ENCODE measurements around the gene ZNF500.

ZNF500 gene

DNA sequence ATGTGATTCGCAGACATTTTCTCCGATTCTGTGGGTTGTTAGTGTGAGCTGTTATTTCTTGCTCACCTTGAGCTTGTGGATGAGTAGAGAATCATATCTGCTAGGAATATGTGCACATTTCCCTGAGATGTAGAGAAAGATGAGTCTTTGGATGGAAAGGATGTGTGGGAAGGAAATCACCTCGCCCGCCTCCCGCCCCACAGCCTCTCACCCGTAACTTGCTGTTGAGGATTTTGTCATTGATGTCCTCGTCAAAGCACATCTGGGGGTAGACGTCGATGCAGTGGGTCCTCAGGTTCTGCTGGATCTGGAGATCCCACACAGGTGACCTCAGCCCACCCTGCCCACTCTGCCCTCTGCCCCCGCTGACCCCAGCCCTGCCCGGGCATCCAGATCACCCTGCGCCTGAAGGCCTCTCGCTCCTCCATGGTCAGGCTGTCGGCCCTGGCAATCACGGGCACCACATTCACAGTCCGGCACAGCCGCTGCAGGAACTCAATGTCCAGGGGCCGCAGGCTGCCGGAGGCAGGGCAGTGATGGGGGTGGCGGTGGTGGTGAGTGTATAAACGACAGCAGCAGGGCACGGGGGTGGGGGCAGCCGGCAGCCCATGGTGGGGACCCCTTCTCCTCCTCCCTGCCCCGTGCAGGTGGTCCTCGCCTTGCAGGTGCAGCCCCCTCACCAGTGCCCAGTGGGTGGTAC lies 16.4 kb upstream of the ZNF500 start:
- Histone ChIP-seq H3K9me3 (ENCODE audit: control insufficient read depth, low read length) (no peaks in the 10 kb centered on the region), H3K23ac (ENCODE audit: low read length in 2 of 2) (no peak overlapping the region), H2AFZ (ENCODE audit: low read depth, low read length) (no peak overlapping the region), H2AK5ac (ENCODE audit: low read length, severe bottlenecking) (no peak overlapping the region), H3K18ac (ENCODE audit: low read depth in 1 of 2, low read length in 2 of 2) (no peak overlapping the region), H3K79me1 (replicated peaks; ENCODE audit: low read length, poor library complexity, severe bottlenecking) (no peaks in the 10 kb centered on the region), H2BK5ac (ENCODE audit: low read depth, low read length, poor library complexity, severe bottlenecking) (no peak overlapping the region), H3K4me1 (ENCODE audit: control insufficient read depth, insufficient read depth, low read depth, low read length) (peaks cover 3% of the 10 kb centered on the region), H2BK12ac (ENCODE audit: low read length in 2 of 2) (no peak overlapping the region), H3K36me3 (ENCODE audit: control insufficient read depth in 1 of 2, insufficient read depth in 2 of 2, low read depth in 1 of 2, low read length in 2 of 2) (no peaks in the 10 kb centered on the region), H3K27ac (ENCODE audit: low read length, poor library complexity, severe bottlenecking) (no peak overlapping the region), H4K8ac (ENCODE audit: low read length) (no peak overlapping the region), H3K9ac (ENCODE audit: low read length) (no peak overlapping the region), H2BK15ac (ENCODE audit: low read depth, poor library complexity, severe bottlenecking) (no peak overlapping the region), H4K91ac (ENCODE audit: low read length) (no peak overlapping the region), H2BK120ac (ENCODE audit: low read depth, low read length) (no peak overlapping the region), H3K14ac (ENCODE audit: low read length in 2 of 2) (no peak overlapping the region), H3K4ac (ENCODE audit: low read depth in 1 of 2, low read length in 2 of 2) (no peak overlapping the region), H3K4me3 (ENCODE audit: insufficient read depth in 1 of 2, low read depth in 1 of 2, low read length in 2 of 2) (no peak overlapping the region), H3K4me2 (ENCODE audit: low read length, poor library complexity, severe bottlenecking) (no peak overlapping the region), H3K27me3 (ENCODE audit: control insufficient read depth in 1 of 2, insufficient read depth in 1 of 2, low read length in 2 of 2) (peaks cover 0 to 12% of the 10 kb centered on the region in 2 experiments)
- WGBS = 92% methylated on average over 25 of the region's 25 CpGs
- no peak for DNase-seq

DNA sequence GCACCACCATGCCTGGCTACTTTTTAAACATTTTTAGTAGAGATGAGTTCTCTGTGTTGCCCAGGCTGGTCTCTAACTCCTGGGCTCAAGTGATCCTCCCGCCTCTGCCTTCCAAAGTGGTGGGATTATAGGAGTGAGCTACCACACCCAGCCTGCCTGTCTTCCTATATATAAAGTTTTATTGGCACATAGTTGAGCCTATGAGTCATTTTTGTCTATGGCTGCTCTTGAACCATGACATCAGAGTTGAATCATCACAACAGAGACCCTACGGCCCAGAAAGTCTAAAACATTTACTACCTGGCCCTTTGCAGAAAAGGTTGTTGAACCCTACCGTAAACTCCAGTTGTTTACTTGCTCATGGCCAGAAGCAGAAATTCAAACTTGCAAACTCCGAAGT lies 13.3 kb upstream of the ZNF500 start:
- H2BK120ac ChIP-seq (ENCODE audit: low read depth, low read length) = no peak overlapping the region
- 72% methylated on average over 4 of the region's 4 CpGs for WGBS
- H3K4ac ChIP-seq (ENCODE audit: low read depth in 1 of 2, low read length in 2 of 2) = no peak overlapping the region
- H3K14ac ChIP-seq (ENCODE audit: low read length in 2 of 2) = no peak overlapping the region
- no peak overlapping the region for H4K91ac ChIP-seq (ENCODE audit: low read length)
- H3K36me3 ChIP-seq (ENCODE audit: control insufficient read depth in 1 of 2, insufficient read depth in 2 of 2, low read depth in 1 of 2, low read length in 2 of 2) = no peaks in the 10 kb centered on the region
- H2AK5ac ChIP-seq (ENCODE audit: low read length, severe bottlenecking) = no peak overlapping the region
- no peak overlapping the region for H3K4me3 ChIP-seq (ENCODE audit: insufficient read depth in 1 of 2, low read depth in 1 of 2, low read length in 2 of 2)
- no peak overlapping the region for H3K9ac ChIP-seq (ENCODE audit: low read length)
- H3K23ac ChIP-seq (ENCODE audit: low read length in 2 of 2) = no peak overlapping the region
- no peaks in the 10 kb centered on the region for H3K4me1 ChIP-seq (ENCODE audit: control insufficient read depth, insufficient read depth, low read depth, low read length)
- no peak overlapping the region for H3K4me2 ChIP-seq (ENCODE audit: low read length, poor library complexity, severe bottlenecking)
- no peak for DNase-seq
- H2AFZ ChIP-seq (ENCODE audit: low read depth, low read length) = no peak overlapping the region
- H3K27ac ChIP-seq (ENCODE audit: low read length, poor library complexity, severe bottlenecking) = no peak overlapping the region
- peaks cover 0 to 5% of the 10 kb centered on the region in 2 experiments for H3K27me3 ChIP-seq (ENCODE audit: control insufficient read depth in 1 of 2, insufficient read depth in 1 of 2, low read length in 2 of 2)
- no peaks in the 10 kb centered on the region for H3K79me1 ChIP-seq (replicated peaks; ENCODE audit: low read length, poor library complexity, severe bottlenecking)
- H3K18ac ChIP-seq (ENCODE audit: low read depth in 1 of 2, low read length in 2 of 2) = no peak overlapping the region
- H3K9me3 ChIP-seq (ENCODE audit: control insufficient read depth, low read length) = no peaks in the 10 kb centered on the region
- H2BK15ac ChIP-seq (ENCODE audit: low read depth, poor library complexity, severe bottlenecking) = no peak overlapping the region
- H2BK12ac ChIP-seq (ENCODE audit: low read length in 2 of 2) = no peak overlapping the region
- H4K8ac ChIP-seq (ENCODE audit: low read length) = no peak overlapping the region
- no peak overlapping the region for H2BK5ac ChIP-seq (ENCODE audit: low read depth, low read length, poor library complexity, severe bottlenecking)

DNA sequence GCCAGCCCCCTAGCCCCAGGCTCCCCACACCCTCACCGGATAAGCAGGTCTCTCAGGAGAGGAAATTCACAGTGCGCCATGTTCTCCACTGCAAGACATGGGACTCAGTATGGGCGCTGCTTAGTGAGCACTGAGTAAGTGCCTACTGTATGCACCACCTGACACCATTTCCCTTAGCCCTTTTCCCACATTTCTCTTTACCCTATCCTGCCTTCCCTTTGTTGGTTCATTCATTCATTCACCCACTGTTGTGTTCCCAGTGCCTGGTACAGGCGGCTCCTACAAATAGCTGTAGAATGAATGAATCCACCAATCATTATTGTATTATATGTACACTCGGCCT lies 11.1 kb upstream of the ZNF500 start:
- H2AK5ac ChIP-seq (ENCODE audit: low read length, severe bottlenecking) = no peak overlapping the region
- H3K79me1 ChIP-seq (replicated peaks; ENCODE audit: low read length, poor library complexity, severe bottlenecking) = no peaks in the 10 kb centered on the region
- no peak overlapping the region for H4K91ac ChIP-seq (ENCODE audit: low read length)
- H2BK5ac ChIP-seq (ENCODE audit: low read depth, low read length, poor library complexity, severe bottlenecking) = no peak overlapping the region
- no peak overlapping the region for H2BK15ac ChIP-seq (ENCODE audit: low read depth, poor library complexity, severe bottlenecking)
- H3K27me3 ChIP-seq (ENCODE audit: control insufficient read depth in 1 of 2, insufficient read depth in 1 of 2, low read length in 2 of 2) = no peaks in the 10 kb centered on the region
- no peak overlapping the region for H3K14ac ChIP-seq (ENCODE audit: low read length in 2 of 2)
- no peak overlapping the region for H2AFZ ChIP-seq (ENCODE audit: low read depth, low read length)
- no peaks in the 10 kb centered on the region for H3K4me1 ChIP-seq (ENCODE audit: control insufficient read depth, insufficient read depth, low read depth, low read length)
- H3K36me3 ChIP-seq (ENCODE audit: control insufficient read depth in 1 of 2, insufficient read depth in 2 of 2, low read depth in 1 of 2, low read length in 2 of 2) = no peaks in the 10 kb centered on the region
- no peaks in the 10 kb centered on the region for H3K9me3 ChIP-seq (ENCODE audit: control insufficient read depth, low read length)
- H3K4ac ChIP-seq (ENCODE audit: low read depth in 1 of 2, low read length in 2 of 2) = no peak overlapping the region
- H3K18ac ChIP-seq (ENCODE audit: low read depth in 1 of 2, low read length in 2 of 2) = no peak overlapping the region
- H3K4me3 ChIP-seq (ENCODE audit: insufficient read depth in 1 of 2, low read depth in 1 of 2, low read length in 2 of 2) = no peak overlapping the region
- H3K27ac ChIP-seq (ENCODE audit: low read length, poor library complexity, severe bottlenecking) = no peak overlapping the region
- no peak overlapping the region for H2BK120ac ChIP-seq (ENCODE audit: low read depth, low read length)
- no peak overlapping the region for H2BK12ac ChIP-seq (ENCODE audit: low read length in 2 of 2)
- H3K4me2 ChIP-seq (ENCODE audit: low read length, poor library complexity, severe bottlenecking) = no peak overlapping the region
- no peak overlapping the region for H3K23ac ChIP-seq (ENCODE audit: low read length in 2 of 2)
- H3K9ac ChIP-seq (ENCODE audit: low read length) = no peak overlapping the region
- no peak overlapping the region for H4K8ac ChIP-seq (ENCODE audit: low read length)
- 91% methylated on average over 5 of the region's 5 CpGs for WGBS
- no peak for DNase-seq

DNA sequence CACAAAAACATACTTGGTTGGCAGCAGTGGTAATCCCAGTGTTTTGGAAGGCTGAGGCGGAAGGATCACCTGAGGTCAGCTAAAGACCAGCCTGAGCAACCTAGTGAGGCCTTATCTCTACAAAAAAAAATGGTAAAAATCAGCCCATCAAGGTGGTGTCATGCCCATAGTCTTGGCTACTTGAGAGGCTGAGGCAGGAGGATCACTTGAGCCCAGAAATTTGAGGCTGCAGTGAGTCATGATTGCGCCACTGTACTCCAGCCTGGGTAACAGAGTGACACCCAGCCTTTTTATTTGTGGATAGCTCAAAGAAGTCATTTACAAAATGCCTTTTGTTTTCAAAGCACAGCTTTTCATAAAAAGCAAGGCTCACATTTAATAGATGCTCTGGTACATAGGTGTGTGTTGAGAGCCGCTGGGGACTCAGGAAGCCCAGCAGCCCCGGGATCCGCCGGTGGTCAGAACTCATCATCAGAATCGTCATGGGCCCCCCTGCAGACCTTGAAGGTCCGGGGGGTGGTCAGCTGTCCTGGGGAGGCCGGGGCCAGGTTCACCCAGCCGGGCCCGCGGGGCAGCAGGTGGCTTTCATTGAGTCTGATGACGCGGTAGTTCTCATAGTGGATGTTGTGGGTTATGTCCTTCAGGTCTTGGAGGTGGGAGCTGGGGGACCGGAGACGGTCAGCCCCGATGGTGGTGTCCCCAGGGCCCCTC lies 10.5 kb upstream of the ZNF500 start:
- H3K27ac ChIP-seq (ENCODE audit: low read length, poor library complexity, severe bottlenecking) = no peak overlapping the region
- no peak overlapping the region for H2BK120ac ChIP-seq (ENCODE audit: low read depth, low read length)
- no peak overlapping the region for H3K4ac ChIP-seq (ENCODE audit: low read depth in 1 of 2, low read length in 2 of 2)
- H3K18ac ChIP-seq (ENCODE audit: low read depth in 1 of 2, low read length in 2 of 2) = no peak overlapping the region
- no peak overlapping the region for H2AK5ac ChIP-seq (ENCODE audit: low read length, severe bottlenecking)
- no peak overlapping the region for H4K91ac ChIP-seq (ENCODE audit: low read length)
- no peaks in the 10 kb centered on the region for H3K27me3 ChIP-seq (ENCODE audit: control insufficient read depth in 1 of 2, insufficient read depth in 1 of 2, low read length in 2 of 2)
- H3K4me2 ChIP-seq (ENCODE audit: low read length, poor library complexity, severe bottlenecking) = no peak overlapping the region
- H2BK5ac ChIP-seq (ENCODE audit: low read depth, low read length, poor library complexity, severe bottlenecking) = no peak overlapping the region
- H2BK12ac ChIP-seq (ENCODE audit: low read length in 2 of 2) = no peak overlapping the region
- WGBS = 87% methylated on average over 15 of the region's 17 CpGs
- H3K4me3 ChIP-seq (ENCODE audit: insufficient read depth in 1 of 2, low read depth in 1 of 2, low read length in 2 of 2) = no peak overlapping the region
- no peaks in the 10 kb centered on the region for H3K79me1 ChIP-seq (replicated peaks; ENCODE audit: low read length, poor library complexity, severe bottlenecking)
- no peak overlapping the region for H3K23ac ChIP-seq (ENCODE audit: low read length in 2 of 2)
- H3K4me1 ChIP-seq (ENCODE audit: control insufficient read depth, insufficient read depth, low read depth, low read length) = no peaks in the 10 kb centered on the region
- H3K9me3 ChIP-seq (ENCODE audit: control insufficient read depth, low read length) = no peaks in the 10 kb centered on the region
- no peaks in the 10 kb centered on the region for H3K36me3 ChIP-seq (ENCODE audit: control insufficient read depth in 1 of 2, insufficient read depth in 2 of 2, low read depth in 1 of 2, low read length in 2 of 2)
- H3K14ac ChIP-seq (ENCODE audit: low read length in 2 of 2) = no peak overlapping the region
- DNase-seq = no peak
- H2BK15ac ChIP-seq (ENCODE audit: low read depth, poor library complexity, severe bottlenecking) = no peak overlapping the region
- no peak overlapping the region for H4K8ac ChIP-seq (ENCODE audit: low read length)
- no peak overlapping the region for H2AFZ ChIP-seq (ENCODE audit: low read depth, low read length)
- H3K9ac ChIP-seq (ENCODE audit: low read length) = no peak overlapping the region
